Epithelial cell of proximal tubule (primary cell): ENCODE measurements around the gene ADAMTS16. TPM values are rescaled to one million over a fixed set of nuclear protein-coding genes. Genes with fewer than 3 reads are reported as not detected.

Experiments used
- DNase-seq: peaks from one replicate; pipeline ENCODE4 v3.0.0-alpha.2; 2011; ENCODE audit warnings: low read depth
- H3K4me3 ChIP-seq: 2 replicates; pipeline ENCODE4 v1.5.1; 2011; ENCODE audit warnings: low read depth, mild to moderate bottlenecking, low read length
- total RNA-seq: library from RNA; depleted of rRNA; stranded (reverse); fragments of >200 nt; gene quantifications from 2 replicates; pipeline ENCODE4 v1.2.3, GENCODE V29; 2015
- TF ChIP-seq, protein P1 (sequence below): conservative IDR thresholded peaks from 2 replicates; pipeline ENCODE4 v1.5.1; 2012; ENCODE audit warnings: low read depth, mild to moderate bottlenecking, low read length

ADAMTS16 gene
- total RNA-seq, 1 donor from 2014 or later = under 0.01 TPM

DNA sequence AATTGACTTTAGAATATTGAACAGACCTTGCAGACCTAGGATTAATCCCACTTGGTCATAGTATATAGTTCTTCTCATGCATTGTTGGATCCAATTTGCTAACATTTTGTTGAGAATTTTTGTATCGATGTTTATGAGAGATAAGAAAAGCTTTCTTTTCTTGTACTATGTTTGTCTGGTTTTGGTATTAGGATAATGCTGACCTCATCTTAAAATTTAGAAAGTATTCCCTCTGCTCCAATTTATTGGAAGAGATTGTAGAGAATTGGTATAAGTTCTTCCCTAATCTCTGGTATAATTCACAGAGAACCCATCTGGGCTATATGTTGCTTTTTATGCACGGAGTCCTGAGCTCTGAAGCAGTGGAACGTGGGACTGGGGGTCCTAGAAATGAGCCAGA is 67.7 kb downstream of the ADAMTS16 start:
- DNase-seq = no peak
- TF ChIP-seq, protein P1, sequence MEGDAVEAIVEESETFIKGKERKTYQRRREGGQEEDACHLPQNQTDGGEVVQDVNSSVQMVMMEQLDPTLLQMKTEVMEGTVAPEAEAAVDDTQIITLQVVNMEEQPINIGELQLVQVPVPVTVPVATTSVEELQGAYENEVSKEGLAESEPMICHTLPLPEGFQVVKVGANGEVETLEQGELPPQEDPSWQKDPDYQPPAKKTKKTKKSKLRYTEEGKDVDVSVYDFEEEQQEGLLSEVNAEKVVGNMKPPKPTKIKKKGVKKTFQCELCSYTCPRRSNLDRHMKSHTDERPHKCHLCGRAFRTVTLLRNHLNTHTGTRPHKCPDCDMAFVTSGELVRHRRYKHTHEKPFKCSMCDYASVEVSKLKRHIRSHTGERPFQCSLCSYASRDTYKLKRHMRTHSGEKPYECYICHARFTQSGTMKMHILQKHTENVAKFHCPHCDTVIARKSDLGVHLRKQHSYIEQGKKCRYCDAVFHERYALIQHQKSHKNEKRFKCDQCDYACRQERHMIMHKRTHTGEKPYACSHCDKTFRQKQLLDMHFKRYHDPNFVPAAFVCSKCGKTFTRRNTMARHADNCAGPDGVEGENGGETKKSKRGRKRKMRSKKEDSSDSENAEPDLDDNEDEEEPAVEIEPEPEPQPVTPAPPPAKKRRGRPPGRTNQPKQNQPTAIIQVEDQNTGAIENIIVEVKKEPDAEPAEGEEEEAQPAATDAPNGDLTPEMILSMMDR = no peak
- no peak overlapping the region for H3K4me3 ChIP-seq

DNA sequence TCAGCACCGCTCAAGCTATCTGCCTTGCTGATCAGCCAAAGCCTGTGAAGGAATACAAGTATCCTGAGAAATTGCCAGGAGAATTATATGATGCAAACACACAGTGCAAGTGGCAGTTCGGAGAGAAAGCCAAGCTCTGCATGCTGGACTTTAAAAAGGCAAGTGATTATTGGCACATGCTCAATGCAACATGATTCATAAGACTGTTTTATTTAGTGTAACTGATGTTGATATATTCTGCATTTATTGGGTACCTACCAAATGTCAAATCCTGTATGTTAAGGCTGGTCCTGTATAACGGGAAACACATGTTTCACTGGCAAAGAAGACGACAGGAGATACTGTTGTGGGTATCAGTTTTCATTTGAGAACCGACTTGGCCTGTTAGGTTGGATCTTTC is 69.0 kb downstream of the ADAMTS16 start:
- TF ChIP-seq, protein P1 = no peak
- DNase-seq = no peak
- no peak overlapping the region for H3K4me3 ChIP-seq

DNA sequence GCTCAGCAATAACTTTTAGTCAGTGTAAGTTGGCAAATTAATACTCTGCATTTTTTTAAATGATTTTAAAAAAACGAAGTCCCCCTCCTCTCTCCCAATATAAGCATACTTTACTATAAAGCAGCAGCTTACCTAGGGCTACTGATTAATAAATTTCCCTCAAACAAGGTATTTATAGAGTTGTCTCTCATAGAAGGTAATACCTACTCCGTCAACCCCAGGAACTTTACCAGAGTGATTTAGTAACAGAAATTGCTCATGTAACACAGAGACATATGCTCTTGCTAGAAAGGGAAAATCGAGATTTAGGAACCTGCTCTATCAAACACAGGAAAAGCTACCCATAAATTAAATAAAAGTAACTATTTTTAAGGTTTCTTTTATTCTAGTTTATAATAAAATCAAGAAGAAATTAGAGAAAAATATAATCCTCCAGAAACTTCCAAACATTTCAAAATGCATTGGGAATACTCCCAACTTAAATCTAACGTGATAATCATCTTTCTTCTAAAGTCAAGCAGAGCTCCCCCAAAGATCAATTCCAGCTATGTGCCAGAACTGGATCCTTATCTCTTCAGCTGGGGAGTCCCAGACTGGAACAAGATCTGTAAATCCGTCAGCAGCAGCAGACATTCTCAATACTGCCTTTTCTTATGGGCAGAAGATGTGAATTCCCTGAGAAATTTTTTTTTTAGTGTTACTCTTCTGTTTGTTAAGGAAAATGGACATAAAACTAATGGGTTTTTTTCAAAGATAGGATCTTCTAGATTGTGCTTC is 69.6 kb downstream of the ADAMTS16 start:
- no peak overlapping the region for H3K4me3 ChIP-seq
- TF ChIP-seq, protein P1 = no peak
- DNase-seq = no peak

DNA sequence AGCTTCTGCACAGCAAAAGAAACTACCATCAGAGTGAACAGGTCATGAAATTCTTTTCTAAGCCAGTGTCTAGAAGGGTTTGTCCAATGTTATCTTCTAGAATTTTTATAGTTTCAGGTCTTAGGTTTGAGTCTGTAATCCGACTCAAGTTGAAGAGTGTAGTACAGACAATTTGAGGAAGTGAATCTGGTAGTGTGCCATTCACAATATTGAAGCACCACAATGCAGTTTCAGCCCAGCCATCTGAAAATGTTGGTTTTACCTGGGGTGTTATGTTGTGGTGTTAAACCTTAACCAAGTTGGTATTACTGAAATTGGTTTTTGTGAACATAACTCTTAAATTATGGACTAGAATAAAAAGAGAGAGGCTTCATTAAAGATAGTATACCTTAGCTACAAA is 77.2 kb downstream of the ADAMTS16 start:
- no peak for DNase-seq
- TF ChIP-seq, protein P1 = no peak
- H3K4me3 ChIP-seq = no peak overlapping the region

DNA sequence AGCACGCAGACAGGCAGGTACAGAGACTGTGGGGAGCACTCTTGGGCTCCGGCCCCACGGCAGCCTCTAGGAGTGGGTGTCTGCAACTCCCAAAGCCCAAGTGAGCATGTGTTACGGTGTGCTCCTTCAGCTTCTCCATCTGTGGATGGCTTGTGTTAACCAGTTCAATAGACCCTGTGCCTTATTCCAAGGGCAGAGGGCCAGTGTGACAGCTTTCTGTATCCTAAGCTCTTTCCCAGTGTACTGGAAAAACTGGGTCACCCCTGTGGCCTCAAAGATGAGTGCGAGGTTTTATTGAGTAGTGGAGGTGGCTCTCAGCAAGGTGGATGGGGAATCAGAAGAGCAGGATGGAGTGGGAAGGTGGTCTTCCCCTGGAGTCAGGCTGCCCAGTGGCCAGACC is 78.3 kb downstream of the ADAMTS16 start:
- TF ChIP-seq, protein P1 = no peak
- no peak for DNase-seq
- no peak overlapping the region for H3K4me3 ChIP-seq

DNA sequence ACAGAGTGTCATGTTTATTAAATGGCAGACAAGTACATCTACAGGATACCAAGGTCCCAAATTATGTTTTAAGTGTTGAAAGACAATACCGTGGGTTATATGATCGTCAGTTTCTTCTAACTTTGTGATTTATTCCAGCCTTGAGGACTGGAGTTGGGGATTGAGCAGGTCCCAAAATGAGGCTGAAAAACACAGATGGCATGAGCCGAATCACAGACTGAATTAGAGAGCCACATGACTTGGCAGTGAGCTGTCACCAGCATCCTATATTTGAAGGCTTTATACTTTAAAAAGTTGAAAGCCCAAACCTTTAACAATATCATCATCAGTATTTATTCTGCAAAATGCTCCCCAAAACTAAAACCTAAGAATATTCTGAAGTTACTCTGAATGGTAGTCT is 79.4 kb downstream of the ADAMTS16 start:
- TF ChIP-seq, protein P1 = no peak
- DNase-seq = no peak

More for the DNA sequence above, 79.4 kb downstream of the ADAMTS16 start:
- H3K4me3 ChIP-seq = no peak overlapping the region
